HG03520 (cell line): ENCODE measurements around the gene FANCC.

ENCODE experiments used
- ATAC-seq: cut with Tn5 transposase; IDR thresholded peaks from one replicate; pipeline ENCODE4 v1.9.1; 2021; ENCODE audit warnings: mild to moderate bottlenecking, moderate library complexity; ENCODE audit not compliant: unreplicated experiment

Gene FANCC, protein sequence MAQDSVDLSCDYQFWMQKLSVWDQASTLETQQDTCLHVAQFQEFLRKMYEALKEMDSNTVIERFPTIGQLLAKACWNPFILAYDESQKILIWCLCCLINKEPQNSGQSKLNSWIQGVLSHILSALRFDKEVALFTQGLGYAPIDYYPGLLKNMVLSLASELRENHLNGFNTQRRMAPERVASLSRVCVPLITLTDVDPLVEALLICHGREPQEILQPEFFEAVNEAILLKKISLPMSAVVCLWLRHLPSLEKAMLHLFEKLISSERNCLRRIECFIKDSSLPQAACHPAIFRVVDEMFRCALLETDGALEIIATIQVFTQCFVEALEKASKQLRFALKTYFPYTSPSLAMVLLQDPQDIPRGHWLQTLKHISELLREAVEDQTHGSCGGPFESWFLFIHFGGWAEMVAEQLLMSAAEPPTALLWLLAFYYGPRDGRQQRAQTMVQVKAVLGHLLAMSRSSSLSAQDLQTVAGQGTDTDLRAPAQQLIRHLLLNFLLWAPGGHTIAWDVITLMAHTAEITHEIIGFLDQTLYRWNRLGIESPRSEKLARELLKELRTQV

DNA sequence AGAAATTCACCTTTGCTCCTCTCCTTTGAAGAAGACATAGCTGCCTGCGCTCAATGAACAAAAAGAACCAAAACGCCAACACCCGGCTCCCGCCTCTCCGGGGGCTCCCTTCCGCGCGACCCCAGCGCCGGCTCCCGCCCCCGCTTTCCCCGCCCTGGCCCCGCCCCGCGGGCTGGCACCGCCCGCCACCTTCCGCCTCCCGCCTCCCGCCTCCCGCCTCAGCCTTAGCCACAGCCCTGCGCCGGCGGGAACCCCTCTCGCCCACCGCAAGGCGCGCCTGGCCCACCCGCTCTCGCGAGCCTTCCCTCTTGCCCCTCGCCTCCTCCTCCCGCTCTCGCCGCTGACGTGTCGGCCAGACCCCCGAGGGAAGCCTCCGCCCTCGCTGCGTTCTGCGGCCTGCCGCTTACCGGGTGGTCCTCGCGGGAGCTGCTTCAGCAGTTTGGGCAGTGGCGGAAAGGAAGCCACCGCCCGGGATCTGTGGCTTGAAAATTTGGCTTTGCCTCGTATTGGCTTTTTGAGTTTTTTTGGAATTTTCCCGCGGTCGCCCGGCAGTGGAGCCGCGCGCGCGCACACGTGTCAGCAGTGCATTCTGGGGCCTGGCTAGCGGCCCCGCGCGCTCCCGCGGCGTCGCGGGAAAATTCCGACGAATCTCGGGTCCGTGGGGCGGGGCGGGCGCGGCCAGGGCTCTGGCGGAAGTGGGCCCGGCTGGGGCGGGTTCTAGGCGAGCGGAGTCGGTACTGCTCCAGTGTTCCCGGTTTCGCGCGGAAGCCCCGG is at the start of gene FANCC:
Gene FANCC (minus strand): TSS at position 591 of the 774 bp plus-strand sequence. CDS start 68,418 bp downstream, outside the sequence.
- peak; percentile 75 for ATAC-seq

DNA sequence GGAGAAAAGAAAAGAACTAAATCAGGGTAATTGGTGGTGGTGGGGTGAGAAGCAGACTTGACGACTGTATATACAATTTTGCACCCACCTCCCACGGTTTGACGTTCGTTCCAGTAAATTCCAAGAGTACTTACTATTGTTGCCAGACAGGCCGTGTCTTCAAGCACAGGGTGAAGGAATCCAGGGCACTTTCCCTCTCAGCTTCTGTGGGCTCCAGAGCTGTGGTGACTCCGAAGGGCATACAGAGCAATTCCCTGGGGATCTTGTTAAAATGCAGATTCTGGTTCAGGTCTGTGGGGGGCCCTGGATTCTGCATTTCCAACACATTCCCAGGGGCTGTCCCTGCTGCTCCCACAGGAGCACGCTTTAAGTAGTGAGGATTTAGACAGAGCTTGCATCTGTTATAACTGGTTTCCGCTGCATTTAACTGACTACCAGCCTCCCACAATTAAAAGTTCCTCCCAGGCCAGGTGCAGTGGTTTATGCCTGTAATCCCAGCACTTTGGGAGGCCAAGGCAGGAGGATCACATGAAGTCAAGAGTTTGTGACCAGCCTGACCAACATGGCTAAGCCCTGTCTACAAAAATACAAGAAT is 49.3 kb upstream of the FANCC start:
- no peak for ATAC-seq

DNA sequence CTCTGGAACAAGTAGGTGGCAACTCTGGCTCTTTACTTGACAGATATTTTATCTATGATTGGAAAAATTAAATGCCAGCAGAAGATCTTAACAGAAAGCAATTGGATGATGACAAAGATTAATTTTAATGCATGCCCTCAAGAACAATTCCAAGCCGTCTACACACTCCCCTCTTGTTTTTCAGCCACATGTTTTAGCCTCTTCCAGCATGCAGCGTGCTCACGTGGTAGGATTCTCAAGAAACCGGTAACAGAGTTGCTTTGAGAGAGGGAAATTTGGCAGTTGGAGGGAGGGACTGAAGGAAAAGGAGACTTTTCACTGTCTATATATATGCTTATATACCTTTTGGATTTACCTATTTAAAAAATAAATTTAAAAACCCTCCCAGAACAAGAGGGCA is 48.3 kb upstream of the FANCC start:
- ATAC-seq, result no peak

DNA sequence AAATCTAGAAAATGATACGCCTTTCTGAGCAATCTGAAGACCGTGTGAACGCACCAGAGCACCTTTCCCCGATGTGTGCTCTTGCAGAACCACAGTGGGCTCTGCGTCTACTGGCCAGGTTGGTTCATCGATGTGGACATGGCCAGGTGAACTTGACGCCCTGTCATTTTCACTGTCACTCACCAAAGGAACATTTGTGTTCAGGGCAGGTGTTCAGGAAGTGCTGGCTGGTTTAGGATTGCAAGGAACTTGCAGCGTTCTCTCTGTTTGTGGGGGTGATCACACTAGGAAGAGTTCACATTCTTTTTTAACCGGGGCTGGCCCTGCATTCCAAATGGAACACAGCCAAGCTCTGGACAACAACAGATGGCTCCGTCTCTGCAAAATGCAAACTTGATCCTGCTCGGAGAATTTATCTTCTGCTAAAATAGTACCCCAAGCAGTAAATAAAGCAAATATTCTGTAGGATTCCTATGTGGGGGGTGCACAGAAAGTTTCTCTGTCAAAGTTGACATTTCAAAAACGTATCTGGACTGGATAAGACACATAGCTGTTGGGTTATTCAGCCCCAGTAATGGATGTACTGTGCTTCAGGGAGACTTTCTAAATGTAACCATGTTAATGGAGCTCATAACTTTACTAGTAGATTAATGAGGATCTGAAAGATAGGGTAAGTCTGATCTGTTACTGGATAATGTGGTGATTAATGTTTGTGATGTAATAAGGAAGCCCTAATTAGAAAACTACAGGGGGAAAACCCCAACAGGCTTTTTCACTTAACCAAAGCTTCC is 45.7 kb upstream of the FANCC start:
- ATAC-seq, result no peak

DNA sequence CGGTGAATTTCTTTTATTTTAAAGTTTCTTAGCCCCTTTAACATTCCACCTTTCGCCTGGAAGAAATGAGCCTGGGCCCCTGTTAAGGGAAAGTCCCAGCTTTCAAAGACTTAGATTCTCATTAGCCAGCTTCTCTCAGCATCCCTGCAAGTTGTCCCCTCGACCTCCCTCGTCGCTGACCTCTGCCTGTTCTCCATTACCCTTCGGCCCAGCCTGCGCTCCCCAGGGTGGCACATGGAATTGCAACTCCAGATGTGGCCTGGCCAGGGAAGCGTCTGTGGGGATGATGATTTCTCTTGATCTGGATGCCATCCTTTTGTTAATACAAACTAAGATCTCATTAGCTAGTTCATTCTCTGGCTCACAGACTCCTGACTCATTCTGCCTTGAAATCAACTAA is 43.4 kb upstream of the FANCC start:
- no peak for ATAC-seq

DNA sequence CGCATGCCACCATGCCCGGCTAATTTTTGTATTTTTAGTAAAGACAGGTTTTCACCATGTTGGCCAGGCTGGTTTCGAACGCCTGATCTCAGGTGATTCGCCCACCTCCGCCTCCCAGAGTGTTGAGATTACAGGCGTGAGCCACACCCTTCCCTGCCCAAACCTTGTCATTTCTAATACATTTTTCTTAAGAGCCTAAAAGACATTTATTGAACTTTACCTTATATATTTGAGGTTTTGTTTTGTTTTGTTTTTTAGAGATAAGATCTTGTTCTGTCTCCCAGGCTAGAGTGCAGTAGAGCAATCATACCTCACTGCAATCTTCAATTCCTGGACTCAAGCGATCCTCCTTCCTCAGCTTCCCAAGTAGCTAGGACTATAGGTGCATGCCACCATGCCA is 39.8 kb upstream of the FANCC start:
- ATAC-seq, result no peak

DNA sequence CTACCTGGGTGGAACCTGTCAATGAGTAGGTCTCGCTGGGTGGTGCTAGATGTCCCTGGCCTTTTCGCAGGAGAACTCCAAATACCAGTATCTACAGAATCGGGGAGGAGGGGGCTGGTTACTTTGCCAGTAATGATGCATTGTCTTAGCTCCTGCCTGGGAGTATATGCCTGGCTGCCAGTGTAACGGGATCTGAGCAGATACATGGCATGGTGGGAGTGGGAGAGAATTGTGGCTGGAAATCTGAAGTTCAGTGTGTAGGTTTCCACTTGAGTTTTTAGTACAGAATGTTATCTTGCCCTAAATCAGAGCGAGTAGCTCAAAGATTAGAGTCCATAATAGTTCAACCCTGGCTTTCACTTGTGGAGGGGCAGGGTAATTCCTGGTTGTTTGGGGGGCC is 38.0 kb upstream of the FANCC start:
- no peak for ATAC-seq

DNA sequence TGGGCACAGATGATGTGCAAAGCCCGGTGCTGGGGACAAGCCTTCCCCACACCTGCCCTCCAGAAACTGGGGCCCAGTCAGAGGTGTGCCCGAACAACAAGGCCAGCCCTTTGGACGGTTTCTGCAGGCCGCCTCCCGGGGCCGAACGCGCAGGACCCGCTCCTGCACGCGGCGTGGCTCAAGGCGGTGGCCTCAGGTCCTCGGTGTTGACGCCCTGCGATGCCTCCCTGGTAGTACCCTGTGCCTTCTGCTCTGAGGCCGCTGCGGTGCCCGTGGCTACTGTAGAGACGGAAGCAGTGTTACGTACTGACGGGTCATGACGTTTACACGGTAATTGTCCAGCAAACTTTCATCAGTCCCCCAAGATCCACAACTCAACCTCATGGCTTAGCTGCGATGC is 33.5 kb upstream of the FANCC start:
- no peak for ATAC-seq

DNA sequence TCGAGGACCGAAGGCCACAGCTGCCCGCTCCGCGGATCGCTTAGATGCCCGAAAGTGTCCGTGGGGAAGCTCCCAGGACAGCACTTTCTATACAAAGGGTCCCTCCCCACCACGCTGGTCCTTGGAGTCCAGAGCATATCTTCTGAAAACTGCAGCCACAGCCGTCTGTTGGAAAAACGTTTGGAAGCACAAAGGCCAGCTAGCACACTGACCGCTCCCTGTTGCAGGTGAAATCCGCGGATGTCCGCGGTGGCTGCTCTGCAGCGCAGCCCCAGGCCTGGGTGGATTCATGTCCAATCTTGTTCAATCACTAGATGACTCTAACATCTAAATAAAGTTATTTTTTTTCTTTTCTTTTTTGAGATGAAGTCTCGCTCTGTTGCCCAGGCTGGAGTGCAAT is 32.8 kb upstream of the FANCC start:
- no peak for ATAC-seq

DNA sequence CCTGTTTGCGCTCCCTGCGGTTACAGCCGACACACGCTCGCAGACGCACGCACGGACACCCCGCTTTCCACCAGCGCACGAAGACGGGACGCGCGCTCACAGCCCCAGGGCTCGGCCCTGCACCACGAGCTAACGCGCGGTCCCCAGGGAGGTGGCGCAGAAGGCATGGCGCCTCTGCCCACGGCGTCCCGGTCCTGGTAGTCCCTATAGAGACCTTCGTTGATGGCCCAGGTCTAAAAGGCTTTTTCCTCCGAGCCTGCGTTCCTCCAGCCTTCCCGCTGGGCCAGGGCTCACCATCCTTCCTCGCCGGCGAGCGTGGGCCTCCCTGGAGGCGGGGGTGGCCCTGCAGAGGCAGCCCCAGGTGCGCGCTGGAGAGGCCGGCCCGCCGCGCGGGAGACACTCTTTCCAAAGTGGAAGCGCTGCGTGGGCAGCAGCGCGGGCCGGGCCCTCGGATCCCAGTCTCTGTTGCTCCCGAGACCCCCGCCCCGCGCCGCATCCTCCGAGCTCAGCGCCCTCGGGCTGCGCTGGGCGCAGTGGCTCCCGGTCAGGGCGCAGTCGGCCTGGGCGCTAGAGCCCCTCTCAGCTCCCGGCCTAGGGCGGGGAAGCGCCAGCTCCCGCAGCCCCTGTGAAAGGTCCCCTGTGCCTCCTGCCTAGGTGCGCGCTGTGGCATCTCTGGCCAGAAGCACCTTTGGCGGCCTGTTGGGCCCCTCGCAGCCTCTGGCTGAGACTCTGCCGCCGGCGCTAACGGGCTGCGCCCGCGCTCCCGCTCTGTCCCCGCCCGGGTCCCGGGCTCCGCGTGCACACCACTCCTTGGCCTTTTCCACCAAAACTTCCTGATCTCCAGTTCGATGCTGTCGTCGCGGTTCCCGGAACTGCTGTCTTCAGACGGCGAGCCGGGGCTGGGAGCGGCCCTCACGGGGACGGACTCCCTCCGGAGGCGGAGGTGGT is 31.9 kb upstream of the FANCC start:
- no peak for ATAC-seq

DNA sequence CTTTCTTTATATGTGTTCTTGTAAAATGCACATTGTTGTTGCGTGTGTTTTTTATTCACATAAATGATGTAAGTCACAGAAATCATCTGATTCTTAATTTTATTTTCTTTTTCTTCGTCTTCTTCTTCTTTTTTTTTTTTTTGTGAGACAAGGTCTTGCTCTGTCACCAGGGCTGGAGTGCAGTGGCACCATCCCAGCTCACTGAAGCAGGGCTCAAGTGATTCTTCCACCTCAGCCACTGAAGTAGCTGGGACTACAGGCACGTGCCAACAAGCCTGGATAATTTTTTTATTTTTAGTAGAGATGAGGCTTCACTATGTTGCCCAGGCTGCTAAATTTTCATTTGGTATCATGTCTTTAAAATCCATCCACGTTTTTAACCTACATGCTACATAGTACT is 28.5 kb upstream of the FANCC start:
- no peak for ATAC-seq

DNA sequence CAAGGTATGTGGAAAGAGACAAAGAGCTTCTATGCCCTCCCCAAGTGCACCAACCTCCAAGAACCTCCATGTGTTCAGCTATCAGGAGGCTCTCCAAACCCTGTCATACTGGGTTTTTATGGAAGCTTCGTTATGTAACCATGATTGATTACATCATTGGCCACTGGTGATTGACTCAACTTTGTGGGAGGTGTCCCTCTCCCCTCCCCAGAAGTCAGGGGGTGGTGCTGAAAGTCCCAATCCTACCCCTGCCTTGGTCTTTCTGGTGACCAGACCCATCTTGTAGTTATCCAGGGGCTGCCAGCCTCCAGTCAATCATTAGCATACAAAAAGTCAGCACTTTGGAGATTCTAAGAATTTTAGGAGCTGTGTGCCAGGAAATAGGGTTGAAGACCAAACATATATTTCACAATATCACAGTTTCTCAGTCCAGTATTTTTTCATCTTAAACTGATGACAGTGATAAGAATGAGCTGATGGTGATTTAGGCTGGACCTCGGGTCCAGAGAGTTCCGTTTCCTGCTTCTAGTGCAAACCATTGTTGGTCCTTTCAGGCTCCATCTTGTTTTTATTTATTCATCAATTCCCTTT is 27.3 kb upstream of the FANCC start:
- ATAC-seq, result no peak

DNA sequence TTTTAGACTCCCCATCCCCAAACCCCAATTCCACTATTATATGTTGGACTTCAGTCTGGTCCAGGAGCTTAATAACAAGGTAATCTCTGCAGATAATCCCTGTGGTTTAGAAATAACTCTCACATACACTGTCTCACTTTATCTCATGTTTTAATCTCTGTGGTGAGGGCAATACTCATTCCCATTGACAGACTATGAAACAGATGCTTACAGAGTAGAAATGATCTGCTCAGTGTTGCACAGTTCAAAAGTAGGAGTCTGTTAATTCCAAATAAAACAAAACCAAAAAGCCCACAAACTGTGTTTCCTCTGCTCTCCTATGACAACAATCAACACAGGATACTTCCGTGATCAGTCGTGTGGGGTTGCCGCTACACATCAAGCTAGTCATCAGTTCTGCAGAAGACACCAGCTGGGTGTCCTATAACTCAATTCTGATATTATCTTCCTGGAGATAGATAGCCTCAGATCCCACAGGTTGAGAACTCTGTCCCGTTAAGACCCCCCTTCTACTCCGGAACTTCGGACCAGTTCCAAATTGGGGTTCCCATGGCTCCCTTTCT is 26.3 kb upstream of the FANCC start:
- no peak for ATAC-seq

DNA sequence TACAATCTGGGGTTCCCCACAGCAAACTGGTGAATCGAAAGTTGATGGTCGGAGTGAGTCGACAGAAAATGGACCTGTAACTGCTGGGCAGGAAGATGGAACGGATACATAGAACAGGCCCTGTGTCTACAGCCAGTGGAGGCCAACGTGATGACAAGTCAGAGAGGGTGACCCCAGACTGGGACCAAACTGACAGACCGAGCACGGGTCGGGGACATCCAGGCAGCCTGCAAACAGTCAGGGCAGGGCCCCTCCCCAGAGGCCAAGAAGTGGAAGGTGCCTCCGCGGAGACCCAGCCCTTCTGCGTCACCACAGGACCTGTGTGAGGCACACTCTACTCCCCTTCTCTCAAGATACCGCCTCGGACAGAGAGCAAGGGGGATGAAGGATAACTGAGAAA is 25.1 kb upstream of the FANCC start:
- ATAC-seq, result no peak

DNA sequence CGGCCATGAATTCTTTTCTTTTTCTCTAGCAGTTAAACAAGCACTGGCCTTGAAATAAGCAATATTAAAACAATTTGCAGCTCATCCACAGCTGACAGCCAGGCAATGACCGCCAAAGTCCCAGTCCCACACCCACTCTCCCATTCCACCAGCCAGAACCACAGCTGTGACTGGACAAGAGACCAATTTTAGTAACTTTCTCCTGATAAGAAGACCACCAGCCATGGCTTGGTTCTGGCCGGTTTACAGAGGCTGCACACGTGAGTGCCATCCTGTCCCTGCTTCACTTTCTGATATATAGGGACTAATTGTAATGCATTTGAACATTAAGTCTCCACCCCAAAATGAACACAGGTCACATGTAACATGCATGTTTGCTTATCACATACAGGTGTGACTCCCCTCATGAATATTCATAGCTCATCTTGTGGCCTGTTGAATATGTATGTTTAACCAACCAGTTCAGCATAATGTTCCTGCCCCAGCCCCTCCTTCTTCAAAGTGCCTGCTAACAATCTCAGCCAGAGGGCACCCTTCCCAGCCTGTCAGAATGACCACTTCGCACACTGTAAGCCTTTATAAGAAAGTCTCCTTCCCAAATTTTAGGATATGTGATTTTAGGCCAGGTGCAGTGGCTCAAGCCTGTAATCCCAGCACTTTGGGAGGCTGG is 23.9 kb upstream of the FANCC start:
- no peak for ATAC-seq

DNA sequence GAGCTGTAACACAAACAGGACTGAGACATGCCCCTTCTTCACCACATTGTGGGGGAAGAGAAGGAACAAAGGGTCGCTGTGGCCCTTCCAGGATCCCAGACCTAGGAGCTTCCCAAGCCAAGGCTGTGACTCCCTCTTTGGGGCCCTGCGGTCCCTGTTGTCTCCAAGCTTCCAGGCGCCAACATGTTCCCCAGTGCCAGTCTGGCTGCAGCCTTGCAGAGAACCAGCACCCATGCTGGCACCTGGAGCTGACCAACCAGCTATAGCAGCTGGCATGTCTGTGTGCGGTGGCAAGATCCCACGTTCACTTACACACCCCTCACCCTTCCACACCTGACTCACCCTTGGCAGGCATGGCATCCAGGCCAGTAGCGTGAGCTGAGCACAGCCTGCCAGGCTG is 20.7 kb upstream of the FANCC start:
- ATAC-seq, result no peak

DNA sequence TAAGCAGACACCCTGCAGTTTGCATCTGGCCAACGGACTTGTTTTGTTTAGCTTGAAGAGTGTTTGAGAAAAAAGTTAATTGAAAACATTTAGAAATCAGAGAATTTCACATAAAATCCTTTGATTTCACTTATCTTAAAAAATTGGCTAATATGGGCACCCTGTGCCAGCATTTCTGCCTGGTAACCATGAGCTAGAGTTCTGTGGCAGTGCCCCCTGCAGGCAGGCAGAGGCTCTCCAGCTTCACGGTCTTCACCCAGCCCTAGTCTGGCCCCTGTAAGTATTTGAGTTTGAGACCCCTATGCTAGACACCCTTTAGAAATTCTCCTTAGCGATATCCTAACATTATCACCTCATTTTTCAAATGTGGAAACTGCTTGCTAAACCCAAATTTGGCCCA is 18.8 kb upstream of the FANCC start:
- no peak for ATAC-seq

DNA sequence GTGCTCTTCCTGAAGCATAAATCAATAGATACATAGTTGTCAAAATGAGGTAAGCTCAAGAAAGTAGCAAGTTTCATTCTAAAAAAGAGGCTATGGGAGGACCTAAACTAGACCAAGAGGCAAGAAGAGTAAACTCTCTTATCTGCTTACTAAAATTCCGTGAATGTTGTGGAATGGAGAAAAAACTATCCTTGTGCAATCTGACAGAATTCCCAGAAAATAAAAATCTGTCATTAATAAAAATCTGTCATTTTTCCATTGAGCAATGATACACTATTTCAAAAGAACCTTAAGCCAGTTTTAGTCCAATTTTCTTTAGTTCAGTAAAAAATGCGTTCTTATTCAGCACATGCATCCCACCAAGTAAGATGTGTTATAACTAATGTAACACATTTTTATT is 15.9 kb upstream of the FANCC start:
- ATAC-seq, result no peak
